SKM-1 (cell line): Measurements from ENCODE around the gene CHD9.
"Not testable (repeated sequence)": the region's sequence is repeated elsewhere in the genome, so short reads cannot be mapped to it uniquely, and the experiment has no call there.

Experiments used
- DNase-seq: peaks from one replicate; lab custom pipeline; 2025; ENCODE audit not compliant: unreplicated experiment; lab: John Stamatoyannopoulos, UW

CHD9 gene

GRCh38 chr16:53048139-53048915, 6.5 kb upstream of the CHD9 start:
- no peak for DNase-seq

GRCh38 chr16:53051255-53051654, 3.5 kb upstream of the CHD9 start:
- not testable (repeated sequence) for DNase-seq

- DNase-seq, result peak; percentile 23
Measured at GRCh38 chr16:53052519-53053501, 2.0 kb upstream of the CHD9 start, which contains the start of gene CHD9NB. Gene CHD9NB (minus strand): TSS chr16:53052897. CDS start chr16:53044158, 8,739 bp downstream.

GRCh38 chr16:53053967-53054669, 673 bp upstream of the CHD9 start:
- DNase-seq, result no peak

GRCh38 chr16:53055541-53056391, 975 bp downstream of the CHD9 start:
- DNase-seq, result no peak

- no peak for DNase-seq
Measured at GRCh38 chr16:53056392-53056881, 1.6 kb downstream of the CHD9 start.

- no peak for DNase-seq
Measured at GRCh38 chr16:53057658-53058057, 2.9 kb downstream of the CHD9 start.

- DNase-seq, result no peak
Measured at GRCh38 chr16:53058441-53058840, 3.6 kb downstream of the CHD9 start.

GRCh38 chr16:53058882-53059281, 4.1 kb downstream of the CHD9 start:
- DNase-seq, result no peak

GRCh38 chr16:53059672-53060071, 4.9 kb downstream of the CHD9 start:
- no peak for DNase-seq

GRCh38 chr16:53061256-53061655, 6.5 kb downstream of the CHD9 start:
- no peak for DNase-seq

GRCh38 chr16:53061701-53062159, 6.9 kb downstream of the CHD9 start:
- peak; percentile 47 for DNase-seq

GRCh38 chr16:53064081-53064578, 9.3 kb downstream of the CHD9 start:
- no peak for DNase-seq

GRCh38 chr16:53065461-53066061, 10.8 kb downstream of the CHD9 start:
- no peak for DNase-seq

- DNase-seq, result no peak
Measured at GRCh38 chr16:53067675-53068074, 12.9 kb downstream of the CHD9 start.

GRCh38 chr16:53068423-53068833, 13.6 kb downstream of the CHD9 start:
- no peak for DNase-seq

GRCh38 chr16:53069772-53070171, 15.0 kb downstream of the CHD9 start:
- no peak for DNase-seq

- DNase-seq, result no peak
Measured at GRCh38 chr16:53071748-53072301, 17.0 kb downstream of the CHD9 start.

- DNase-seq, result no peak
Measured at GRCh38 chr16:53073022-53073421, 18.2 kb downstream of the CHD9 start.
